SH-SY5Y (cell line): ENCODE results near the gene RNLS.

Experiments
- GATA2 ChIP-seq: IDR thresholded peaks from 2 replicates; pipeline ENCODE4 v1.6.1; 2011; ENCODE audit warnings: mild to moderate bottlenecking, low read depth, low read length
- GATA3 ChIP-seq: IDR thresholded peaks from 2 replicates; pipeline ENCODE4 v1.6.1; 2011; ENCODE audit warnings: low read depth, mild to moderate bottlenecking, low read length, moderate library complexity

DNA sequence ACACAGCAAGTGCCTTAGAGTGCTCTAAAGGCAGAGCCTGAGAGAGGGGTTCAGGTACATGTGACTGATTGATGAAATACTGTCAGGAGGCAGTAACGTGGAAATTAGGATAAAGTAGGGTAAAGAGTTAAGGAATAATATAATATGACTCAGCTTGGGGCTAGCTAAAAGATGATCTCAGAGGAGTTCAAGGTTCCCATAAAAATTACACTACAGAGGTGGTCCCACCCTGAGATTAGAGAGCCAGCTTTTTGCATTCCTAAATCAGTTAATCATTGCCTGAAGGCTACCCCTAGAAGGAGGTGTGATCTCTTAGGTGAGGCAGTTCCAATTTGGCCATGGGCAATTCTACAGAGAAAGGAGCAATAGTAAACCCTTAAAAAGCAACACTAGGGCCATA, 9.3 kb upstream of the RNLS start:
- TF ChIP-seq GATA3 (no peak), GATA2 (no peak)
